GM23338 (cell line): Measurements from ENCODE around the gene ELOF1. TPM values are rescaled to one million over a fixed set of nuclear protein-coding genes. Genes with fewer than 3 reads are reported as not detected.

Source experiments
- ATAC-seq: fragments of 200-7000 bp; cut with Tn5 transposase; 3 replicates; pipeline ENCODE4 v1.9.1; 2020
- DNase-seq: peaks from one replicate; pipeline ENCODE4 v3.0.0-alpha.2; 2015; ENCODE audit warnings: low spot score
- H2AFZ ChIP-seq: fragments of 200-600 bp; sonication (generic); 2 replicates; pipeline ENCODE4 v1.8.0; 2016; ENCODE audit warnings: antibody characterized with exemption, mild to moderate bottlenecking, moderate library complexity
- H3F3A ChIP-seq: fragments of 200-600 bp; sonication (generic); replicated peaks from 2 replicates; pipeline ENCODE4 v1.8.0; 2017; ENCODE audit warnings: antibody characterized with exemption, mixed run types, low read depth
- H3K27ac ChIP-seq: fragments of 200-600 bp; sonication (generic); 2 replicates; pipeline ENCODE4 v1.6.1; 2016; ENCODE audit warnings: low read depth
- H3K27me3 ChIP-seq: fragments of 200-600 bp; sonication (generic); 2 replicates; pipeline ENCODE4 v1.8.0; 2016; ENCODE audit warnings: mild to moderate bottlenecking, mixed run types, moderate library complexity; ENCODE audit not compliant: insufficient read depth
- H3K36me3 ChIP-seq: fragments of 200-600 bp; sonication (generic); 2 replicates; pipeline ENCODE4 v1.8.0; 2016; ENCODE audit warnings: mild to moderate bottlenecking; ENCODE audit not compliant: insufficient read depth
- H3K4me1 ChIP-seq: fragments of 200-600 bp; sonication (generic); 2 replicates; pipeline ENCODE4 v1.8.0; 2016; ENCODE audit warnings: mild to moderate bottlenecking, moderate library complexity; ENCODE audit not compliant: insufficient read depth
- H3K4me2 ChIP-seq: fragments of 200-600 bp; sonication (generic); 2 replicates; pipeline ENCODE4 v1.7.1; 2017; ENCODE audit warnings: mixed run types
- H3K4me3 ChIP-seq: fragments of 200-600 bp; sonication (generic); 2 replicates; pipeline ENCODE4 v1.6.1; 2016; ENCODE audit warnings: mixed run types
- H3K79me2 ChIP-seq: fragments of 200-600 bp; sonication (generic); replicated peaks from 2 replicates; pipeline ENCODE4 v1.8.0; 2017; ENCODE audit warnings: mild to moderate bottlenecking; ENCODE audit not compliant: insufficient read depth
- H3K9me2 ChIP-seq: fragments of 200-600 bp; sonication (generic); 2 replicates; pipeline ENCODE4 v1.8.0; 2017; ENCODE audit not compliant: insufficient read depth
- H4K20me1 ChIP-seq: fragments of 200-600 bp; sonication (generic); replicated peaks from 2 replicates; pipeline ENCODE4 v1.8.0; 2017; ENCODE audit warnings: mild to moderate bottlenecking; ENCODE audit not compliant: insufficient read depth
- H3K27ac Mint-ChIP-seq: 2 replicates; pipeline ENCODE4 v1.8.0; 2020; ENCODE audit warnings: inconsistent platforms, mild to moderate bottlenecking, moderate library complexity, mixed read lengths
- H3K27me3 Mint-ChIP-seq: 3 replicates; pipeline ENCODE4 v1.8.0; 2022; ENCODE audit warnings: low read depth, mild to moderate bottlenecking, moderate library complexity, mixed read lengths, inconsistent platforms; ENCODE audit not compliant: insufficient read depth, poor library complexity
- H3K36me3 Mint-ChIP-seq: 3 replicates; pipeline ENCODE4 v1.8.0; 2021; ENCODE audit warnings: low read depth, mild to moderate bottlenecking, inconsistent platforms, moderate library complexity, mixed read lengths
- H3K4me1 Mint-ChIP-seq: 3 replicates; pipeline ENCODE4 v1.8.0; 2020; ENCODE audit warnings: mild to moderate bottlenecking, inconsistent platforms, mixed read lengths
- H3K4me3 Mint-ChIP-seq: 3 replicates; pipeline ENCODE4 v1.8.0; 2021; ENCODE audit warnings: moderate library complexity, mild to moderate bottlenecking, inconsistent platforms, mixed read lengths
- H3K9me3 Mint-ChIP-seq: 3 replicates; pipeline ENCODE4 v1.8.0; 2020; ENCODE audit warnings: moderate library complexity, mild to moderate bottlenecking, inconsistent platforms, mixed read lengths
- CREB1 ChIP-seq: fragments of 250-450 bp; sonication (Bioruptor Pico); IDR thresholded peaks from 2 replicates; pipeline ENCODE4 v1.5.0; 2020; ENCODE audit warnings: low read depth, mild to moderate bottlenecking, moderate library complexity
- CTCF ChIP-seq, 2 experiments: fragments of 200-600 bp in 1 of 2; sonication (generic) in 1 of 2; conservative IDR thresholded peaks; 2 replicates each; pipeline versions ENCODE4 v1.5.1 to v1.6.1; 2016 to 2017; ENCODE audit warnings: antibody characterized with exemption in 2 of 2, low read depth in 2 of 2, mild to moderate bottlenecking in 2 of 2, moderate library complexity in 1 of 2
- ETS1 ChIP-seq: IDR thresholded peaks from 2 replicates; pipeline ENCODE4 v1.6.1; 2016; ENCODE audit warnings: antibody characterized with exemption
- EZH2 ChIP-seq: fragments of 200-600 bp; sonication (generic); IDR thresholded peaks from one replicate; pipeline ENCODE4 v1.8.0; 2017; ENCODE audit warnings: antibody characterized with exemption, mild to moderate bottlenecking, low read depth; ENCODE audit not compliant: unreplicated experiment
- EZH2phosphoT487 ChIP-seq: fragments of 200-600 bp; sonication (generic); IDR thresholded peaks from one replicate; pipeline ENCODE4 v1.8.1; 2018; ENCODE audit warnings: antibody characterized with exemption; ENCODE audit not compliant: unreplicated experiment
- JUNB ChIP-seq: IDR thresholded peaks from one replicate; pipeline ENCODE4 v1.6.1; 2016; ENCODE audit warnings: antibody characterized with exemption; ENCODE audit not compliant: unreplicated experiment
- NANOG ChIP-seq: IDR thresholded peaks from 2 replicates; pipeline ENCODE4 v1.6.1; 2016; ENCODE audit warnings: antibody characterized with exemption, borderline replicate concordance
- REST ChIP-seq: IDR thresholded peaks from one replicate; pipeline ENCODE4 v1.6.1; 2018; ENCODE audit warnings: antibody characterized with exemption; ENCODE audit not compliant: unreplicated experiment
- STAT1 ChIP-seq: IDR thresholded peaks from one replicate; pipeline ENCODE4 v1.6.1; 2016; ENCODE audit warnings: antibody characterized with exemption; ENCODE audit not compliant: unreplicated experiment
- ZNF114 ChIP-seq: fragments of 250-450 bp; sonication (Bioruptor Pico); IDR thresholded peaks from 2 replicates; pipeline ENCODE4 v1.5.0; 2020; ENCODE audit warnings: mild to moderate bottlenecking, moderate library complexity
- ZNF331 ChIP-seq: fragments of 250-450 bp; sonication (Bioruptor Pico); IDR thresholded peaks from 2 replicates; pipeline ENCODE4 v1.5.0; 2020; ENCODE audit warnings: low read depth, mild to moderate bottlenecking, moderate library complexity
- ZNF462 ChIP-seq: fragments of 250-450 bp; sonication (Bioruptor Pico); IDR thresholded peaks from 2 replicates; pipeline ENCODE4 v1.5.0; 2020; ENCODE audit warnings: mild to moderate bottlenecking, moderate library complexity
- polyA plus RNA-seq: library from polyadenylated mRNA; unstranded; fragments of >200 nt; fragmentation: Nextera tagmentation; extraction: Ambion mirVana; gene quantifications from 2 replicates; pipeline ENCODE4 v1.2.1, GENCODE V29; 2016
- total RNA-seq: library from RNA; depleted of rRNA; stranded (reverse); fragments of >200 nt; shearing (Covaris generic); gene quantifications from 2 replicates; pipeline ENCODE4 v1.2.3, GENCODE V29; 2014

The ELOF1 gene
- total and polyA plus RNA-seq, 2 experiments from 2014 or later = 73.3 to 103 TPM

- no peaks in the 10 kb centered on the region for H3K36me3 Mint-ChIP-seq
- DNase-seq = no peak
- no peaks in the 10 kb centered on the region for H3K27me3 ChIP-seq
Measured at GRCh38 chr19:11540645-11541044, 18.4 kb downstream of the ELOF1 start.

More at GRCh38 chr19:11540645-11541044, 18.4 kb downstream of the ELOF1 start:
- peaks cover 20% of the 10 kb centered on the region for H3K27me3 Mint-ChIP-seq
- no peak for ATAC-seq
- Histone ChIP-seq H3K4me1 (peaks cover 14% of the 10 kb centered on the region), H2AFZ (no peak overlapping the region), H3K9me2 (no peaks in the 10 kb centered on the region), H3K4me3 (peak overlapping the region; percentile 63; the same call in 1 of the 2 replicates), H3K27ac (0 out of 2 replicates have a peak overlapping the region, but pooled peaks have one; percentile 32), H3F3A (peaks cover 9% of the 10 kb centered on the region; the same call in 1 of the 2 replicates), H3K36me3 (no peaks in the 10 kb centered on the region), H3K79me2 (no peaks in the 10 kb centered on the region), H4K20me1 (no peaks in the 10 kb centered on the region), H3K4me2 (peak overlapping the region; percentile 90)
- no peaks in the 10 kb centered on the region for H3K9me3 Mint-ChIP-seq
- H3K4me1 Mint-ChIP-seq = peaks cover 20% of the 10 kb centered on the region
- H3K27ac Mint-ChIP-seq = peak overlapping the region; percentile 77; the same call in 1 of the 2 replicates
- no peak for TF ChIP-seq ZNF114
- no peak for TF ChIP-seq EZH2
- no peak for TF ChIP-seq ETS1
- no peak for TF ChIP-seq EZH2phosphoT487
- TF ChIP-seq JUNB = no peak
- no peak for TF ChIP-seq REST
- TF ChIP-seq STAT1 = no peak
- TF ChIP-seq NANOG = no peak
- no peak for TF ChIP-seq CTCF (conservative IDR thresholded peaks at IDR 0.05; ENCODE audit: low read depth in 2 of 2)
- no peak for TF ChIP-seq ZNF462 (CRISPR knock-in tag)
- no peak for TF ChIP-seq CREB1 (CRISPR knock-in tag)
- no peak for TF ChIP-seq ZNF331
- peak overlapping the region; percentile 61; the same call in 2 of the 3 replicates for H3K4me3 Mint-ChIP-seq
